ENCODE measurements around the gene C6orf163. TPM values are rescaled to one million over a fixed set of nuclear protein-coding genes. Genes with fewer than 3 reads are reported as not detected.

Gene C6orf163
- total RNA-seq, 1 experiment from 2014 or later: 1.5 TPM

- Histone ChIP-seq H3K79me2 (ENCODE audit: insufficient read depth, low read length) (no peaks in the 10 kb centered on the region), H3K4me1 (ENCODE audit: control insufficient read depth in 1 of 2, insufficient read depth in 2 of 2, low read length in 2 of 2) (no peaks in the 10 kb centered on the region), H3K4me2 (ENCODE audit: low read length) (no peak overlapping the region), H3K4me3 (replicated peaks in 1 of 2; ENCODE audit: low read depth in 1 of 2, low read length in 2 of 2) (no peak overlapping the region), H2AFZ (ENCODE audit: low read depth, low read length, poor library complexity, severe bottlenecking) (no peak overlapping the region), H3K9ac (ENCODE audit: low read length) (no peak overlapping the region), H3K36me3 (ENCODE audit: control insufficient read depth in 1 of 2, insufficient read depth in 2 of 2, low read length in 2 of 2) (no peaks in the 10 kb centered on the region), H4K20me1 (ENCODE audit: insufficient read depth) (no peaks in the 10 kb centered on the region), H3K27ac (ENCODE audit: low read depth, low read length) (no peak overlapping the region), H3K9me2 (ENCODE audit: insufficient read depth) (no peaks in the 10 kb centered on the region), H3K27me3 (ENCODE audit: insufficient read depth, low read length) (no peaks in the 10 kb centered on the region), H3K9me3 (ENCODE audit: control insufficient read depth in 1 of 2, insufficient read depth in 1 of 2, low read depth in 1 of 2, low read length in 2 of 2) (no peaks in the 10 kb centered on the region)
- POLR2A ChIA-PET: no interaction called here
- no peak for DNase-seq (ENCODE audit: low read depth, low spot score)
- TF ChIP-seq SIN3A (IDR thresholded peaks at IDR 0.05; ENCODE audit: low read depth): no peak
- no peak for TF ChIP-seq JUND (IDR thresholded peaks at IDR 0.05)
- TF ChIP-seq CEBPB (IDR thresholded peaks at IDR 0.05; ENCODE audit: low read depth): no peak
- no peak for TF ChIP-seq ZFX (IDR thresholded peaks at IDR 0.05)
- no peak for TF ChIP-seq SP1 (IDR thresholded peaks at IDR 0.05; ENCODE audit: low read depth)
- no peak for TF ChIP-seq FOSL1 (IDR thresholded peaks at IDR 0.05; ENCODE audit: low read depth)
- TF ChIP-seq YY1 (IDR thresholded peaks at IDR 0.05; ENCODE audit: extremely low read depth, insufficient replicate concordance, low read depth, low read length): no peak
- CTCF ChIA-PET: no interaction called here
- RAD21 ChIA-PET (ENCODE audit: low non-redundant PET in 1 of 2, low total read pairs in 2 of 2, uncharacterized antibody in 2 of 2, unreplicated experiment in 2 of 2): no interaction called here
- intact Hi-C loops (cut with micrococcal nuclease): no loop called here
- BruUV-seq (replicated peaks): no TSS peak
- no peak for ATAC-seq
These were observed 32.0 kb downstream of the C6orf163 start for GRCh38 chr6:87376643-87377042.

- H4K20me1 ChIP-seq (ENCODE audit: insufficient read depth): no peaks in the 10 kb centered on the region
- H3K36me3 ChIP-seq (ENCODE audit: control insufficient read depth in 1 of 2, insufficient read depth in 2 of 2, low read length in 2 of 2): no peaks in the 10 kb centered on the region
- RAD21 ChIA-PET (ENCODE audit: low non-redundant PET in 1 of 2, low total read pairs in 2 of 2, uncharacterized antibody in 2 of 2, unreplicated experiment in 2 of 2): no interaction called here
- ATAC-seq (no peak), DNase-seq (ENCODE audit: low read depth, low spot score) (no peak)
- no peaks in the 10 kb centered on the region for H3K79me2 ChIP-seq (ENCODE audit: insufficient read depth, low read length)
- intact Hi-C loops (cut with micrococcal nuclease): no loop called here
- no peak overlapping the region for H3K9ac ChIP-seq (ENCODE audit: low read length)
- H3K9me2 ChIP-seq (ENCODE audit: insufficient read depth): no peaks in the 10 kb centered on the region
- H3K27me3 ChIP-seq (ENCODE audit: insufficient read depth, low read length): no peaks in the 10 kb centered on the region
- BruUV-seq (replicated peaks): no TSS peak
- H3K4me3 ChIP-seq (replicated peaks in 1 of 2; ENCODE audit: low read depth in 1 of 2, low read length in 2 of 2): no peak overlapping the region
- no peaks in the 10 kb centered on the region for H3K9me3 ChIP-seq (ENCODE audit: control insufficient read depth in 1 of 2, insufficient read depth in 1 of 2, low read depth in 1 of 2, low read length in 2 of 2)
- CTCF ChIA-PET: no interaction called here
- H3K27ac ChIP-seq (ENCODE audit: low read depth, low read length): no peak overlapping the region
- no peak overlapping the region for H2AFZ ChIP-seq (ENCODE audit: low read depth, low read length, poor library complexity, severe bottlenecking)
- POLR2A ChIA-PET: no interaction called here
- no peaks in the 10 kb centered on the region for H3K4me1 ChIP-seq (ENCODE audit: control insufficient read depth in 1 of 2, insufficient read depth in 2 of 2, low read length in 2 of 2)
- no peak overlapping the region for H3K4me2 ChIP-seq (ENCODE audit: low read length)
- TF ChIP-seq ELF1 (IDR thresholded peaks at IDR 0.05; ENCODE audit: borderline replicate concordance, low read depth): no peak
- no peak for TF ChIP-seq SIN3A (IDR thresholded peaks at IDR 0.05; ENCODE audit: low read depth)
- TF ChIP-seq EZH2 (IDR thresholded peaks at IDR 0.05): no peak
- TF ChIP-seq, protein P1, sequence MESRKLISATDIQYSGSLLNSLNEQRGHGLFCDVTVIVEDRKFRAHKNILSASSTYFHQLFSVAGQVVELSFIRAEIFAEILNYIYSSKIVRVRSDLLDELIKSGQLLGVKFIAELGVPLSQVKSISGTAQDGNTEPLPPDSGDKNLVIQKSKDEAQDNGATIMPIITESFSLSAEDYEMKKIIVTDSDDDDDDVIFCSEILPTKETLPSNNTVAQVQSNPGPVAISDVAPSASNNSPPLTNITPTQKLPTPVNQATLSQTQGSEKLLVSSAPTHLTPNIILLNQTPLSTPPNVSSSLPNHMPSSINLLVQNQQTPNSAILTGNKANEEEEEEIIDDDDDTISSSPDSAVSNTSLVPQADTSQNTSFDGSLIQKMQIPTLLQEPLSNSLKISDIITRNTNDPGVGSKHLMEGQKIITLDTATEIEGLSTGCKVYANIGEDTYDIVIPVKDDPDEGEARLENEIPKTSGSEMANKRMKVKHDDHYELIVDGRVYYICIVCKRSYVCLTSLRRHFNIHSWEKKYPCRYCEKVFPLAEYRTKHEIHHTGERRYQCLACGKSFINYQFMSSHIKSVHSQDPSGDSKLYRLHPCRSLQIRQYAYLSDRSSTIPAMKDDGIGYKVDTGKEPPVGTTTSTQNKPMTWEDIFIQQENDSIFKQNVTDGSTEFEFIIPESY (IDR thresholded peaks at IDR 0.05; ENCODE audit: extremely low read depth, insufficient replicate concordance, low read length): no peak
- TF ChIP-seq FOSL1 (IDR thresholded peaks at IDR 0.05; ENCODE audit: low read depth): no peak
- TF ChIP-seq ZFX (IDR thresholded peaks at IDR 0.05): no peak
- TF ChIP-seq EZH2phosphoT487 (IDR thresholded peaks at IDR 0.05; ENCODE audit: borderline replicate concordance): no peak
- TF ChIP-seq RAD21 (IDR thresholded peaks at IDR 0.05; ENCODE audit: low read depth): no peak
- TF ChIP-seq ZNF274 (IDR thresholded peaks at IDR 0.05; ENCODE audit: low read depth, low read length): no peak
- TF ChIP-seq TCF7L2 (IDR thresholded peaks at IDR 0.05; ENCODE audit: borderline replicate concordance, extremely low read depth, insufficient read depth, insufficient read length): no peak
- TF ChIP-seq, protein P2, sequence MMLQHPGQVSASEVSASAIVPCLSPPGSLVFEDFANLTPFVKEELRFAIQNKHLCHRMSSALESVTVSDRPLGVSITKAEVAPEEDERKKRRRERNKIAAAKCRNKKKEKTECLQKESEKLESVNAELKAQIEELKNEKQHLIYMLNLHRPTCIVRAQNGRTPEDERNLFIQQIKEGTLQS (IDR thresholded peaks at IDR 0.05): no peak
- TF ChIP-seq CEBPB (IDR thresholded peaks at IDR 0.05; ENCODE audit: low read depth): no peak
- TF ChIP-seq POLR2AphosphoS5 (IDR thresholded peaks at IDR 0.05; ENCODE audit: low read depth, low read length): no peak
- TF ChIP-seq, protein P3, sequence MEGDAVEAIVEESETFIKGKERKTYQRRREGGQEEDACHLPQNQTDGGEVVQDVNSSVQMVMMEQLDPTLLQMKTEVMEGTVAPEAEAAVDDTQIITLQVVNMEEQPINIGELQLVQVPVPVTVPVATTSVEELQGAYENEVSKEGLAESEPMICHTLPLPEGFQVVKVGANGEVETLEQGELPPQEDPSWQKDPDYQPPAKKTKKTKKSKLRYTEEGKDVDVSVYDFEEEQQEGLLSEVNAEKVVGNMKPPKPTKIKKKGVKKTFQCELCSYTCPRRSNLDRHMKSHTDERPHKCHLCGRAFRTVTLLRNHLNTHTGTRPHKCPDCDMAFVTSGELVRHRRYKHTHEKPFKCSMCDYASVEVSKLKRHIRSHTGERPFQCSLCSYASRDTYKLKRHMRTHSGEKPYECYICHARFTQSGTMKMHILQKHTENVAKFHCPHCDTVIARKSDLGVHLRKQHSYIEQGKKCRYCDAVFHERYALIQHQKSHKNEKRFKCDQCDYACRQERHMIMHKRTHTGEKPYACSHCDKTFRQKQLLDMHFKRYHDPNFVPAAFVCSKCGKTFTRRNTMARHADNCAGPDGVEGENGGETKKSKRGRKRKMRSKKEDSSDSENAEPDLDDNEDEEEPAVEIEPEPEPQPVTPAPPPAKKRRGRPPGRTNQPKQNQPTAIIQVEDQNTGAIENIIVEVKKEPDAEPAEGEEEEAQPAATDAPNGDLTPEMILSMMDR (IDR thresholded peaks at IDR 0.05 in 2 of 3, conservative IDR thresholded peaks at IDR 0.05 in 1 of 3; ENCODE audit: borderline replicate concordance in 1 of 3, insufficient read depth in 1 of 3, low read depth in 2 of 3, low read length in 2 of 3): no peak
- no peak for TF ChIP-seq MAX (IDR thresholded peaks at IDR 0.05)
- no peak for TF ChIP-seq EGR1 (IDR thresholded peaks at IDR 0.05; ENCODE audit: low read depth)
These were observed 34.3 kb downstream of the C6orf163 start for GRCh38 chr6:87378947-87379346.
